GM10248 (cell line): ENCODE data around the gene CHEK1.
"Not testable (repeated sequence)": the region's sequence is repeated elsewhere in the genome, so short reads cannot be mapped to it uniquely, and the experiment has no call there.

Source experiments
- CTCF ChIA-PET: fragments of 300-600 bp; sonication (Branson Sonifier 250); formaldehyde crosslinking; extraction: SDS; loops from one replicate; lab custom pipeline; 2021; ENCODE audit warnings: antibody characterized with exemption; lab: Yijun Ruan, JAX
- POLR2A ChIA-PET: fragments of 350-650 bp; sonication (Branson Sonifier 250); formaldehyde crosslinking; extraction: SDS; loops from one replicate; lab custom pipeline; 2020; ENCODE audit warnings: antibody characterized with exemption; lab: Yijun Ruan, JAX
- DNase-seq: peaks from one replicate; pipeline ENCODE4 v3.0.0; 2012; ENCODE audit errors: extremely low spot score
- CTCF ChIP-seq: IDR thresholded peaks from 2 replicates; pipeline ENCODE4 v1.5.1; 2012; ENCODE audit warnings: mild to moderate bottlenecking, low read depth; ENCODE audit errors: extremely low read depth, missing control alignments, control extremely low read depth

The CHEK1 gene

GRCh38 chr11:125624756-125625213 lies at the start of gene CHEK1:
Gene CHEK1, plus strand, starts transcription at chr11:125625163. Its CDS starts 1,606 bp downstream, at chr11:125626769.
- TF ChIP-seq CTCF, result no peak
- ChIA-PET POLR2A (no interaction called here), CTCF (interaction anchor here (1.1 to 2.7 kb wide), 3 partner anchors 8 to 32 kb away, joined by 3 to 11 read pairs (median 4); partner anchors contain the start of gene STT3A)
- DNase-seq, result no peak

GRCh38 chr11:125577181-125577580 lies 47.8 kb upstream of the CHEK1 start:
- CTCF ChIA-PET, result interaction anchor here (1.1 kb wide), 1 partner anchor 16 kb away, joined by 3 read pairs; the partner anchor contains the start of gene STT3A

GRCh38 chr11:125578783-125579182 lies 46.2 kb upstream of the CHEK1 start:
- DNase-seq, result no peak
- no peak for TF ChIP-seq CTCF
- CTCF ChIA-PET, result interaction anchor here (1.3 kb wide), 1 partner anchor 9 kb away, joined by 5 read pairs; the partner anchor contains the start of gene EI24
- POLR2A ChIA-PET, result no interaction called here

More at GRCh38 chr11:125577181-125577580, 47.8 kb upstream of the CHEK1 start:
- DNase-seq, result not testable (repeated sequence)
- POLR2A ChIA-PET, result interaction anchor here (0.6 kb wide), 1 partner anchor 15 kb away, joined by 3 read pairs; no protein-coding TSS in a partner anchor

- DNase-seq, result no peak
- ChIA-PET CTCF (interaction anchor here (1.5 kb wide), 2 partner anchors 11 to 12 kb away, joined by 3 to 4 read pairs; no protein-coding TSS in a partner anchor), POLR2A (no interaction called here)
- TF ChIP-seq CTCF, result no peak
Measured at GRCh38 chr11:125579811-125580210, 45.2 kb upstream of the CHEK1 start.

- no peak for TF ChIP-seq CTCF
- DNase-seq, result no peak
- ChIA-PET POLR2A (interaction anchor here (0.6 to 1.3 kb wide), 2 partner anchors 9 to 67 kb away, joined by 3 to 9 read pairs; partner anchors contain the start of gene STT3A), CTCF (interaction anchor here (1.6 to 2.0 kb wide), 2 partner anchors 9 to 15 kb away, joined by 5 to 10 read pairs; partner anchors contain the start of gene EI24)
Measured at GRCh38 chr11:125583496-125583895, 41.5 kb upstream of the CHEK1 start.

GRCh38 chr11:125585487-125585886 lies 39.5 kb upstream of the CHEK1 start:
- POLR2A ChIA-PET, result interaction anchor here (0.7 kb wide), 1 partner anchor 1144 kb away, joined by 3 read pairs; no protein-coding TSS in a partner anchor
- no peak for DNase-seq
- TF ChIP-seq CTCF, result no peak
- CTCF ChIA-PET, result no interaction called here

- ChIA-PET POLR2A (no interaction called here), CTCF (interaction anchor here (1.0 to 1.4 kb wide), 3 partner anchors 12 to 289 kb away, joined by 3 read pairs; no protein-coding TSS in a partner anchor)
- no peak for TF ChIP-seq CTCF
Measured at GRCh38 chr11:125586623-125587022, 38.3 kb upstream of the CHEK1 start.

More at GRCh38 chr11:125586623-125587022, 38.3 kb upstream of the CHEK1 start:
- no peak for DNase-seq
